Sigmoid colon (tissue), 7 donors: Measurements from ENCODE around the gene ZNF652. TPM values are rescaled to one million over a fixed set of nuclear protein-coding genes. Genes with fewer than 3 reads are reported as not detected.

Experiments
- DNase-seq: peaks from one replicate; pipeline ENCODE4 v3.0.0-alpha.2; 2019
- H3K27ac ChIP-seq, 4 donors: fragments of 200-600 bp; sonication (generic); one replicate each; pipeline ENCODE4 v1.5.1; 2016 to 2019; ENCODE audit warnings: mild to moderate bottlenecking in 1 of 4
- H3K27me3 ChIP-seq, 3 donors: fragments of 200-600 bp; sonication (generic); one replicate each; pipeline ENCODE4 v1.5.1; 2019; ENCODE audit warnings: mild to moderate bottlenecking in 1 of 3
- H3K36me3 ChIP-seq, 4 donors: fragments of 200-600 bp; sonication (generic); one replicate each; pipeline ENCODE4 v1.5.1; 2016 to 2019
- H3K4me1 ChIP-seq, 4 donors: fragments of 200-600 bp; sonication (generic); one replicate each; pipeline ENCODE4 v1.5.1; 2017 to 2019
- H3K4me3 ChIP-seq, 4 donors: fragments of 200-600 bp; sonication (generic); one replicate each; pipeline ENCODE4 v1.5.1; 2017 to 2019; ENCODE audit warnings: mild to moderate bottlenecking in 2 of 4, moderate library complexity in 1 of 4
- H3K9me3 ChIP-seq, 4 donors: fragments of 200-600 bp in 3 of 4; sonication (generic) in 3 of 4; one replicate each; pipeline versions ENCODE4 v1.5.1 to v1.6.1; 2013 to 2019
- CTCF ChIP-seq, 4 experiments: fragments of 450-650 bp in 3 of 4; fragments of 200-600 bp in 1 of 4; IDR thresholded peaks; one replicate each; pipeline ENCODE4 v1.5.1; 2016 to 2019; ENCODE audit warnings: antibody characterized with exemption in 4 of 4, mild to moderate bottlenecking in 3 of 4, moderate library complexity in 2 of 4
- EP300 ChIP-seq, 4 donors: sonication (generic); formaldehyde crosslinking; IDR thresholded peaks; one replicate each; pipeline ENCODE4 v1.6.1; 2017; ENCODE audit warnings: antibody characterized with exemption in 4 of 4
- POLR2A ChIP-seq, 2 donors: fragments of 450-650 bp; IDR thresholded peaks; one replicate each; pipeline ENCODE4 v1.6.1; 2016; ENCODE audit warnings: antibody characterized with exemption in 2 of 2, mild to moderate bottlenecking in 2 of 2, moderate library complexity in 2 of 2
- POLR2AphosphoS5 ChIP-seq, 4 donors: sonication (generic); formaldehyde crosslinking; IDR thresholded peaks; one replicate each; pipeline ENCODE4 v1.6.1; 2017; ENCODE audit warnings: antibody characterized with exemption in 4 of 4
- WGBS, 2 donors: extraction: QIAGEN DNeasy Blood & Tissue Kit; methylation state at CpG; one replicate each; pipeline ENCODE4 v1.1.7; 2013; 5-methylcytosine and 5-hydroxymethylcytosine counted together
- intact Hi-C: fragments of 100-400 bp; cut with DNase I; formaldehyde crosslinking; loops from one replicate; pipeline ENCODE4 v1.15.1; 2023
- polyA plus RNA-seq, 3 donors: library from polyadenylated mRNA; stranded (reverse); fragments of 200-250 nt; gene quantifications; one replicate each; pipeline ENCODE4 v1.2.3, GENCODE V29; 2013
- total RNA-seq, 4 donors: library from RNA; depleted of rRNA; stranded (reverse); fragments of >200 nt; gene quantifications; one replicate each; pipeline ENCODE4 v1.1.0, GENCODE V29; 2016
- donor health status: healthy with polysubstance abuse.
- donor health status: Bipolar disorder and iron deficiency.
- donor health status: healthy.

The ZNF652 gene
- total and polyA plus RNA-seq, 7 donors = 12.9 to 134 (median 83.1) TPM

- DNase-seq = no peak
- peaks cover 0 to 60% (median 47%) of the 10 kb centered on the region in 4 donors for H3K4me1 ChIP-seq
- H3K27ac ChIP-seq = peak overlapping the region in 1 of 4 donors; percentile 55
- TF ChIP-seq POLR2A (IDR thresholded peaks at IDR 0.05) (no peak), POLR2AphosphoS5 (IDR thresholded peaks at IDR 0.05) (no peak), CTCF (IDR thresholded peaks at IDR 0.05) (no peak), EP300 (IDR thresholded peaks at IDR 0.05) (no peak)
- intact Hi-C loops = no loop called here
- H3K4me3 ChIP-seq = no peak overlapping the region
- H3K36me3 ChIP-seq = no peaks in the 10 kb centered on the region
- WGBS, 2 donors = 37 to 69% methylated on average over 3 of the region's 3 CpGs
- no peaks in the 10 kb centered on the region for H3K9me3 ChIP-seq
- H3K27me3 ChIP-seq = no peaks in the 10 kb centered on the region
Measured at GRCh38 chr17:49343273-49343672, 18.8 kb downstream of the ZNF652 start.

- Histone ChIP-seq H3K36me3 (no peaks in the 10 kb centered on the region), H3K4me3 (no peak overlapping the region), H3K4me1 (peaks cover 0 to 67% (median 50%) of the 10 kb centered on the region in 4 donors), H3K27ac (peak overlapping the region in 2 of 4 donors; percentile 47 to 55), H3K27me3 (no peaks in the 10 kb centered on the region), H3K9me3 (no peaks in the 10 kb centered on the region)
- no peak for DNase-seq
- TF ChIP-seq CTCF (IDR thresholded peaks at IDR 0.05) (no peak), EP300 (IDR thresholded peaks at IDR 0.05) (no peak), POLR2AphosphoS5 (IDR thresholded peaks at IDR 0.05) (no peak), POLR2A (IDR thresholded peaks at IDR 0.05) (no peak)
- WGBS, 2 donors = 28 to 48% methylated on average over 1 of the region's 1 CpG
- intact Hi-C loops = no loop called here
Measured at GRCh38 chr17:49342575-49342936, 19.5 kb downstream of the ZNF652 start.

- no peak for DNase-seq
- Histone ChIP-seq H3K27ac (peak overlapping the region in 3 of 4 donors; percentile 17 to 55 (median 47)), H3K27me3 (no peaks in the 10 kb centered on the region), H3K9me3 (no peaks in the 10 kb centered on the region), H3K4me1 (peaks cover 0 to 71% (median 55%) of the 10 kb centered on the region in 4 donors), H3K4me3 (no peak overlapping the region), H3K36me3 (no peaks in the 10 kb centered on the region)
- intact Hi-C loops = no loop called here
- 51 to 65% methylated on average over 5 of the region's 5 CpGs for WGBS, 2 donors
- TF ChIP-seq CTCF (IDR thresholded peaks at IDR 0.05) = no peak
- TF ChIP-seq POLR2A (IDR thresholded peaks at IDR 0.05) = no peak
- TF ChIP-seq EP300 (IDR thresholded peaks at IDR 0.05) = no peak
- TF ChIP-seq POLR2AphosphoS5 (IDR thresholded peaks at IDR 0.05) = no peak
Measured at GRCh38 chr17:49341356-49341755, 20.7 kb downstream of the ZNF652 start.

- intact Hi-C loops = no loop called here
- no peak overlapping the region for H3K4me3 ChIP-seq
- H3K4me1 ChIP-seq = peaks cover 0 to 82% (median 72%) of the 10 kb centered on the region in 4 donors
- WGBS, 2 donors = 89 to 93% methylated on average over 6 of the region's 6 CpGs
- H3K36me3 ChIP-seq = no peaks in the 10 kb centered on the region
- TF ChIP-seq CTCF (IDR thresholded peaks at IDR 0.05) = no peak
- TF ChIP-seq POLR2AphosphoS5 (IDR thresholded peaks at IDR 0.05) = no peak
- TF ChIP-seq POLR2A (IDR thresholded peaks at IDR 0.05) = no peak
- no peak for TF ChIP-seq EP300 (IDR thresholded peaks at IDR 0.05)
- H3K9me3 ChIP-seq = no peaks in the 10 kb centered on the region
- no peak for DNase-seq
- H3K27ac ChIP-seq = no peak overlapping the region
- H3K27me3 ChIP-seq = no peaks in the 10 kb centered on the region
Measured at GRCh38 chr17:49339354-49339753, 22.7 kb downstream of the ZNF652 start.

- peak overlapping the region in 2 of 4 donors; percentile 7 to 19 for H3K27ac ChIP-seq
- WGBS, 2 donors = 89 to 91% methylated on average over 4 of the region's 4 CpGs
- DNase-seq = no peak
- H3K36me3 ChIP-seq = no peaks in the 10 kb centered on the region
- TF ChIP-seq EP300 (IDR thresholded peaks at IDR 0.05) (no peak), POLR2AphosphoS5 (IDR thresholded peaks at IDR 0.05) (no peak), CTCF (IDR thresholded peaks at IDR 0.05) (no peak), POLR2A (IDR thresholded peaks at IDR 0.05) (no peak)
- H3K9me3 ChIP-seq = no peaks in the 10 kb centered on the region
- intact Hi-C loops = no loop called here
- H3K27me3 ChIP-seq = no peaks in the 10 kb centered on the region
- peaks cover 0 to 86% (median 73%) of the 10 kb centered on the region in 4 donors for H3K4me1 ChIP-seq
- no peak overlapping the region for H3K4me3 ChIP-seq
Measured at GRCh38 chr17:49338883-49339282, 23.2 kb downstream of the ZNF652 start.
